Natural killer cell treated with Interleukin-12 subunit alpha and Interleukin-12 subunit beta and Interleukin-15 and Interleukin-18, amount 100 ng/mL, for 72 hours (primary cell): ENCODE data around the gene SLCO3A1. TPM values are rescaled to one million over a fixed set of nuclear protein-coding genes. Genes with fewer than 3 reads are reported as not detected.

Experiments
- ATAC-seq, 2 donors: fragments of 150-1000 bp; cut with Tn5 transposase in 1 of 2; sonication (Bioruptor Pico), chemical (Tn5 transposase) in 1 of 2; 2 replicates each; pipeline ENCODE4 v1.10.0; 2021
- DNase-seq: peaks from one replicate; pipeline ENCODE4 v3.0.0; 2022; ENCODE audit warnings: low spot score
- H3K27ac Mint-ChIP-seq, 2 donors: 1 replicate in 1 of 2; 2 replicates in 1 of 2; pipeline ENCODE4 v1.8.0; 2022; ENCODE audit warnings: mixed read lengths in 2 of 2, mild to moderate bottlenecking in 1 of 2, moderate library complexity in 1 of 2
- H3K27me3 Mint-ChIP-seq, 2 donors: 1 replicate in 1 of 2; 2 replicates in 1 of 2; pipeline ENCODE4 v1.8.0; 2022; ENCODE audit warnings: mixed read lengths in 2 of 2
- H3K36me3 Mint-ChIP-seq: one replicate; pipeline ENCODE4 v1.8.0; 2022; ENCODE audit warnings: mixed read lengths
- H3K4me1 Mint-ChIP-seq, 2 donors: 1 replicate in 1 of 2; 2 replicates in 1 of 2; pipeline ENCODE4 v1.8.0; 2022; ENCODE audit warnings: low read depth in 2 of 2, mixed read lengths in 2 of 2, mild to moderate bottlenecking in 1 of 2
- H3K4me3 Mint-ChIP-seq: one replicate; pipeline ENCODE4 v1.8.0; 2022; ENCODE audit warnings: mixed read lengths
- H3K9me3 Mint-ChIP-seq: 2 replicates; pipeline ENCODE4 v1.8.0; 2022; ENCODE audit warnings: mixed read lengths
- total RNA-seq, 2 donors: library from RNA; stranded (reverse); gene quantifications; one replicate each; pipeline ENCODE4 v1.2.3, GENCODE V29; 2022

Gene SLCO3A1
- total RNA-seq, 2 donors from 2014 or later, result 10.4 to 12.5 TPM

DNA sequence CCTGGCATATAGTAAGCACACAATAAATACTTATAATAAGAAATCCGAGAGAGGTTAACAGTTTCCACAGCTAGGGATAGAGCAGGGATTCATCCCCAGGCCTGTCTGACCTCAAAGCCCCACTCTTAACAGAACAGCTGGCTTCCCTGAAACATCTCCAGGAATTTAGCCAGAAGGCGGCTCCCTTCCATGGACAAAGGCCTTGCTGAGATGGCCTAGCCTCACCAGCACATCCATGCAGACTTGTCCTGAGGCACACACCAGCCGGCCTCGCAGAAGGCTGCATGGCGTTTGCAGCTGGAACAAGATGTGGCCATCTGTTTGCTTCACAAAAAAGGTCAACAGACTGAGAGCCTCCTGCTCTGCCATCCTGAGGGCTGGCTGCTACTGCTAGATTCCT is 245.4 kb downstream of the SLCO3A1 start:
- Mint-ChIP-seq H3K27ac (no peak overlapping the region), H3K4me3 (no peak overlapping the region), H3K9me3 (no peaks in the 10 kb centered on the region), H3K27me3 (no peaks in the 10 kb centered on the region), H3K4me1 (peaks cover 51 to 59% of the 10 kb centered on the region in 2 donors), H3K36me3 (no peaks in the 10 kb centered on the region)
- ATAC-seq (no peak), DNase-seq (no peak)

DNA sequence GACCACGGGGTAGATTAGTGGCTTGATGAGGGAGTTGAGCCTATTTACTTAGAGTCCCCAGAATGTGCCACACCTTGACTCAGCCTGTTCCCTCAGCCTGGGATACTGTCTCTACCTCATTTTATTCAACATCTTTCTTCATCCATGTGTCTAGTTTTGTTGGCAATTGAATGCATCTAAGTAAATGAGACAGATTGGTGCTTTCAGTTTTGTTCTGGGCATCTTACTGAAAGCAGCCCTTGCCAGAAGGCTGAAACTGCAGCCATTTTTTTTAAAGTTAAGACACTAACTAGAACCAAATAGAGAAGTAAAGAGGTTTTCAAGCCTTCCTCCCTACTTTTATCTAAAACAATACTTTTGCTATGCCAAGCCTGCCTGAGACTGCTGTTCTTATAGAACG is 246.8 kb downstream of the SLCO3A1 start:
- ATAC-seq (no peak), DNase-seq (no peak)
- H3K27me3 Mint-ChIP-seq, result no peaks in the 10 kb centered on the region
- H3K4me1 Mint-ChIP-seq, result peaks cover 44 to 52% of the 10 kb centered on the region in 2 donors
- H3K4me3 Mint-ChIP-seq, result no peak overlapping the region
- H3K9me3 Mint-ChIP-seq, result no peaks in the 10 kb centered on the region
- no peaks in the 10 kb centered on the region for H3K36me3 Mint-ChIP-seq
- H3K27ac Mint-ChIP-seq, result peak overlapping the region in 1 of 2 donors; percentile 94

DNA sequence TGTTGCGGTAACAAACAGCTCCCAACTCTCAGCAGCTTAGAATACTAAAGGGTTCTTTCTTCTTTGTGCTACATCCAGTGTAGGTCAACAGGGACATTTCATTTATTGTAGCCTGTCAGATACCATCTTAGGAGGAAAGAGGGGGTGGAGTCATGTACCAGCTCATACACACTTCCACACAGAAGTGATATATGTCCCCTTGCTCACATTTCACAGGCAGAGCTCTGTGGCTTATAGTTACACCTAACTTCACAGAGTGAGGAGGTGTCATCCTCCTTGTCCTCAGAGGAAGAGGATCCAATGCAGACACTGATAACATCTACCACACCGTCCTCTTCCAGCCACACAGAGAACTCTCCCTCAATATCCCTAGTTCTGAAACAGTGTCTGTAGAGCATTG is 247.2 kb downstream of the SLCO3A1 start:
- ATAC-seq (peak; percentile 49 to 56), DNase-seq (no peak)
- peak overlapping the region in 1 of 2 donors; percentile 94 for H3K27ac Mint-ChIP-seq
- no peak overlapping the region for H3K4me3 Mint-ChIP-seq
- no peaks in the 10 kb centered on the region for H3K9me3 Mint-ChIP-seq
- H3K36me3 Mint-ChIP-seq, result no peaks in the 10 kb centered on the region
- H3K4me1 Mint-ChIP-seq, result peaks cover 39 to 47% of the 10 kb centered on the region in 2 donors
- H3K27me3 Mint-ChIP-seq, result no peaks in the 10 kb centered on the region

DNA sequence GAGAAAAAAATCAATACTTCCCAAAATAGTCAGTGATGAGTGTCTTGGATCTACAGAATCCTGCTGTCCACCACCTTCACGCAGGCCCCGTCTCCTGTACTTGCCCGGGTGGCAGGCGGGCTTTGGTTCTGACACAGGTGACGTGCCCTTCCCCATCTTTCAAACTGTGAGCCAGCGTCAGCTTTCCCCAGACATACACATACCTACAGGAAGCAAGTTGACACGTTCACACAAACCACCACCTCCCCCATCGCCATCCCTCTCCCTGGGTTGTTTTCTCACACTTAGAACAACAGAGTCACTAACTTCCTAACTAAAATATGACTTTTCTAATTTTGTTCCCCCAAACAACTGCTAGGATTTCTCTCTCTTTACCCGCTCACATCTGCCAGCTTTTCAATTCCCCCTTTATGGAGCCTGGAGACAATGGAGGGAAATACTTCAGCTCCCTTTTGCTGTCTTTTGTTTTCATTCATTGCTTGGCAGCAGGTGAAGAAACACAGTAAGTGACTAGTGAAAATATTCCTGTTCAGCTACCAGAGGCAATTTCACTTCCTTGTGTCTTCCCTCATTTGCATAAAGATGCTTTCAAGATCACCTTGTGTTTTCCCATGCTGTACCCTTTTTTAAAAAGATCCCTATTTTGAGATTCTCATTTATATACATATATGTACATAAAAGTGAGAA is 248.3 kb downstream of the SLCO3A1 start:
- ATAC-seq (no peak), DNase-seq (no peak)
- Mint-ChIP-seq H3K4me3 (peak overlapping the region; percentile 30), H3K27me3 (no peaks in the 10 kb centered on the region), H3K9me3 (no peaks in the 10 kb centered on the region), H3K36me3 (no peaks in the 10 kb centered on the region), H3K4me1 (peaks cover 29 to 37% of the 10 kb centered on the region in 2 donors), H3K27ac (peak overlapping the region; percentile 29 to 94)

DNA sequence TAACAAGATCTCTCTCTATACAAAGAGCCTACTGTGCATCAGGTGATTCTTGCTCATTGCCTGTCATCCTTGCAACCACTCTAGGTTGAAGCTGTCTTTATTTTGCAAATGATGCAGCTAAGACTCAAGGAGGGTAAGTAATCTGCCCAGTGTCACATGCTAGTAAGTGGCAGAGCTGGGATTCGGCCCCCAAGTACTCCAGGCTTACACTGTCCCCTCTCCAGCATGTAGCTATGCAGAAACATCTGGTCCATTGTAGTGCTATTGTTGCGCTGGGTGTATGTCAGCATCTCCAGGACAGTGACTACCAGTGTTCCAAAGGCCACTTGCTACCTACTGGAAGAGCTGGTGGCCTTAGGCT is 248.9 kb downstream of the SLCO3A1 start:
- ATAC-seq, result no peak
- Mint-ChIP-seq H3K9me3 (no peaks in the 10 kb centered on the region), H3K27ac (peak overlapping the region; percentile 29 to 94), H3K27me3 (no peaks in the 10 kb centered on the region), H3K4me1 (peaks cover 27 to 34% of the 10 kb centered on the region in 2 donors), H3K4me3 (no peak overlapping the region), H3K36me3 (no peaks in the 10 kb centered on the region)
- DNase-seq, result no peak

DNA sequence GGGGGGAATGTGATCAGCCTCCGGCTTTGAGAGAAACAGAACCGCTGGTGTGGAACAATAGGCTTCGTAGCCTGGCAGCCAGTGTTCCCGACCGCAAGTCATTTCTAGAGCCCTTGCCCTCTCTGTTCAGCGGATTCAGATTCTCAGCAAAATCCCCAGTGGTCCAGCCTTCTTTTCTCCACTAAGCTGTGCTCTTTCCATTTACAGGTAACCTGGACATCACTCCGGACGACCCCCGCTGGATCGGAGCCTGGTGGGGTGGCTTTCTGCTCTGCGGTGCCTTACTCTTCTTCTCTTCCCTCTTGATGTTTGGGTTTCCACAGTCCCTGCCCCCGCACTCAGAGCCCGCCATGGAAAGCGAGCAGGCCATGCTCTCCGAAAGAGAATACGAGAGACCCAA is 250.6 kb downstream of the SLCO3A1 start:
- DNase-seq (no peak), ATAC-seq (no peak)
- H3K36me3 Mint-ChIP-seq, result no peaks in the 10 kb centered on the region
- H3K4me3 Mint-ChIP-seq, result no peak overlapping the region
- peaks cover 26 to 30% of the 10 kb centered on the region in 2 donors for H3K4me1 Mint-ChIP-seq
- H3K9me3 Mint-ChIP-seq, result no peaks in the 10 kb centered on the region
- H3K27ac Mint-ChIP-seq, result no peak overlapping the region
- no peaks in the 10 kb centered on the region for H3K27me3 Mint-ChIP-seq

DNA sequence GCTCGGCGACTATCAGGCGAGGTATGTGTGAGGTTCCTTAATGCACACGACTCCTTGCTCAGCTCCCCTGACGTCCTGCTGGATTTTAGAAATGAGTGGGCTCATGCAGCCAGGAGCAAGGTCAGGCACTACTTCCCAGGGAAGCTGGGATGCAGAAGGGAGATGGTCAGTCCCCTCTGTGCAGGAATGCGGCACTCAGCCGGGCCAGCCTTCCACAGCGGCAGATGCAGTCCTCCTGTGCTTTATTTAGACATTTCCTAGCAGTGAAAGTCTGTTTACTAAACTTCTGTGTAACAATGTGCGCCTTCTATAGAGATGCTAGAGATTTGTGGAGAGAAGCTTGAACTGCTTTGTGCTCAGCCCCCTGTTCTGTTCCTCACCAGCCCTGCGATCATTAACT is 252.1 kb downstream of the SLCO3A1 start:
- Mint-ChIP-seq H3K9me3 (no peaks in the 10 kb centered on the region), H3K27me3 (no peaks in the 10 kb centered on the region), H3K36me3 (no peaks in the 10 kb centered on the region), H3K4me3 (no peak overlapping the region), H3K4me1 (peaks cover 18 to 22% of the 10 kb centered on the region in 2 donors), H3K27ac (no peak overlapping the region)
- no peak for ATAC-seq
- no peak for DNase-seq

DNA sequence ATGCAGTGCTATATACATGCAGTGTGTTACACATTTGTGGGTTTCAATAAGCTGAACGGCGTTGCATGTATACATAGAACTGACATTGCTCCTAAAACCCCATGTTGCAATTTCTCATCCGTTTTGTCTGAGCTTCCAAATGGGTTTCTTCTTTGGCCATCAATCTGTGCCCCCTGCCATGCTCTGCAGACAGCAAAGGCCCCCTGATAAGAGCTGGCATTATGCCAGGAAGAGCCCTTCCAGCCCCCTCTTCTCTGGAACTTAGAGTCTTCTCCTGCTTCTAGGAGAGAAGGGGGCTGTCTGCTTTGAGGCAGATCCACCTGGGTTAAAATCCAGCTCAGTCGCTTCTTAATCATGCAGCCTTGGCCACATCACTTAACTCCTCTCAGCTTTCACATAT is 254.0 kb downstream of the SLCO3A1 start:
- no peaks in the 10 kb centered on the region for H3K27me3 Mint-ChIP-seq
- DNase-seq (no peak), ATAC-seq (no peak)
- H3K36me3 Mint-ChIP-seq, result no peaks in the 10 kb centered on the region
- H3K9me3 Mint-ChIP-seq, result no peaks in the 10 kb centered on the region
- no peak overlapping the region for H3K4me3 Mint-ChIP-seq
- H3K27ac Mint-ChIP-seq, result no peak overlapping the region
- peaks cover 5 to 8% of the 10 kb centered on the region in 2 donors for H3K4me1 Mint-ChIP-seq

DNA sequence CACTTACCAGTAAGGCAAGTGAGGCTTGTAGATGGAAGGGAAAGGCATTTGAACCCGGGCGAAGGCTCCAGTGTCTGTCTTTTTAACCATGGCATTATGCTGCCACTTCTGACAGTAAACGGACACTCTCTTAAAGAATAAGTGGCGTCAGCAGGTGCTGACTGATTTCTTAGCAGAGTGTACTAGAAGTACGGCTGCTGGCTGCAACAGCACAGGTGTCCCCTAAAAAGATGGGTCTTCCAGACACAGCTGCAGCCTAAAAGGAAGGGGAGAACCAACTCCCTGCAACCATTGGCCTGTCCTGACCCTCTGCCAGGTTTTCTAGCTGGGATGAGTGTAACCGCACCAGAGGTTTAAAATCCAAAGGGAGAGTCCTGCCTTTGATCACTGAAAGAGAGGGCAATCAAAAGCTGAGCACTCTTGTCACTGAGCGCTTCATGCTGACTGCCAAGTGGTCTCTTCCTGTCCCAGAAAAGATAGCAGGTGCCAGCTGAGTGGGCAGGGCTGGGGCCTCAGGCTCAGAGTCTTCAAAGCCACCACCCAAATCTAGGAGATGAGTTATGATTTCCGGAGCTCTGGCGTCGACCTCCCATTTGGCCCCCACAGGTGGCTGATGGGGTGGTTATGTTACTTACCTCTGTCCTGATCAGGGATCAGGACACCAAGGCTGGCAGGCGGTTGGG is 255.8 kb downstream of the SLCO3A1 start:
- no peak for ATAC-seq
- peaks cover 5 to 6% of the 10 kb centered on the region in 2 donors for H3K4me1 Mint-ChIP-seq

DNA sequence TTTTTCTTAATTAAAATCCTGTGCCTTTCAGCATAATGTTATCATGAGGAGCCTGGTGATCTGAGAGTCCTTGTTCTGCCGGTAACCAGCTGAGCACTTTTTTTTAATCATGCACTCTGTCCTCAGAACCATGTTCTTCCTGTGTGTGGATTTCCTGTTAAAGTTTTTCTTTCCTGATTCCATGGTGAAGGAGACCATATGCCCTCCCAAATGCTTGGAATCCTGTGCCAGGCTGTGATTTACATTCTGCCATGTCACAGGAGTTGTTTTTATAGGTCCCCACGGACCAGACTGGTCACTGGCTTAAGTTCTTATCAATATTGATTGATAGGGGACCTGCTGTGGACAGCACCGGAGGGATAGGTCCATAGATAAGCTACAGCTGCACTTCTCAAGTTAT is 257.8 kb downstream of the SLCO3A1 start:
- no peak overlapping the region for H3K4me3 Mint-ChIP-seq
- ATAC-seq, result no peak
- peaks cover 5 to 6% of the 10 kb centered on the region in 2 donors for H3K4me1 Mint-ChIP-seq
- H3K9me3 Mint-ChIP-seq, result no peaks in the 10 kb centered on the region
- H3K27me3 Mint-ChIP-seq, result no peaks in the 10 kb centered on the region
- no peaks in the 10 kb centered on the region for H3K36me3 Mint-ChIP-seq
- H3K27ac Mint-ChIP-seq, result no peak overlapping the region
- no peak for DNase-seq

More for the DNA sequence above, 255.8 kb downstream of the SLCO3A1 start:
- Mint-ChIP-seq H3K4me3 (no peak overlapping the region), H3K27me3 (no peaks in the 10 kb centered on the region), H3K36me3 (no peaks in the 10 kb centered on the region), H3K27ac (peak overlapping the region in 1 of 2 donors; percentile 17), H3K9me3 (no peaks in the 10 kb centered on the region)
- no peak for DNase-seq

DNA sequence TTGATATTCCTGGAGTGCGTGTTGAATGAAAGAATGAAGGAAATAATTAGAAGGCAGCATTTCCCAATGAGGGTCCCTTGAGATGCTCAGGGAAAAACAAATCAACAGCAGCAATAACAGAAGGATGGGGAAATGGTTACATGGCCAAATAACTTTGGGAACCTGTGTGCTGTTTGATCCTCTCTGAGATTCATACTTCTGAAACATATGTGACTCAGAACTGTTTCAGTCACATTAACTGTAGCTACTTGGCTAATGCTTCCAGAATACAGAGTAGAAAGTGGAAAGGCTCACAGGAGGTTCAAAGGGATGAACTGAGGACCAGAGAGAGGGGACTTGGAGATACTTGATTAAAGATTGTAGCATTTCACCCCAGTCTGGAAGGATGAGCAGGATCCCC is 258.2 kb downstream of the SLCO3A1 start:
- Mint-ChIP-seq H3K27me3 (no peaks in the 10 kb centered on the region), H3K36me3 (no peaks in the 10 kb centered on the region), H3K4me1 (peaks cover 5 to 6% of the 10 kb centered on the region in 2 donors), H3K9me3 (no peaks in the 10 kb centered on the region), H3K27ac (no peak overlapping the region), H3K4me3 (no peak overlapping the region)
- DNase-seq (no peak), ATAC-seq (no peak)

DNA sequence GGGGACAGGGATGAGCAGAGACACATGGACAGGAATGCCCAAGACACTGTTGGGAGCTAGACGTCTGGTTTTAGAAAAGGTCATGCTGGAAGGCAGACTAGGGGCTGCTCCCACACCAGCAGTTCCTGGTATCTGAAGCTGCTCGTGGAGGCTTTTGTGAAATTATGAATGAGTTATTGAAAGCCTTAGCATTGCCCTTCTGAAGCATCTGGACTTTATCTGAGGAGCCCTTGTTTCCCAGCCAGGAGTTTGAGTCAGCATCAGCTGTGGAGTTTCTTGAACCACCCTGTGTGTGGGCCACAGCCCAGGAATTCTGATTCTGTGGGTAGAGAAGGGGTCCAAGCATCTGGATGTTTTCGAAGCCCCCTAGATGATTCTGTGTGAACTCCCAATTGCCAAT is 258.7 kb downstream of the SLCO3A1 start:
- Mint-ChIP-seq H3K4me3 (no peak overlapping the region), H3K27me3 (no peaks in the 10 kb centered on the region), H3K27ac (no peak overlapping the region), H3K4me1 (peaks cover 5 to 6% of the 10 kb centered on the region in 2 donors), H3K9me3 (no peaks in the 10 kb centered on the region), H3K36me3 (no peaks in the 10 kb centered on the region)
- ATAC-seq (no peak), DNase-seq (no peak)

DNA sequence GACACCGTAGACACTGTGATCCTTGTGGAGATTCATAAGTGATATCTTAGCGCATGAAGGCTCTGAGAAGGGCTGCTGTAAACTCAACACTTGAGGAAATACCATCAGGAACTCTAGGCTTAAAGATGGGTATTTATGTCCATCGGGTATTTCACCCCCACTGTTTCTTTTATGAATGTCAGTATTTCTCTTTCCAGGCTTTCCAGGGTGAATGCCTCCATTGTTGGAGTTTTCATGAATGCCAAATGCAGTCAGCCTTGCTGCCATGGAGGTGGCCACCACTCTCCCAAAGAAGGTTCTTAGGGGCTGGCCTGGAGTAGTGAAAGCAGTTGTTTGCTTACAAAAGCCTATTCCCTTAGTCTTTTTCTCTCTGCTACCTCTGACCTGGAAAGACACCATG is 259.2 kb downstream of the SLCO3A1 start:
- DNase-seq, result no peak
- no peaks in the 10 kb centered on the region for H3K36me3 Mint-ChIP-seq
- ATAC-seq, result no peak
- no peaks in the 10 kb centered on the region for H3K27me3 Mint-ChIP-seq
- H3K27ac Mint-ChIP-seq, result no peak overlapping the region
- H3K4me3 Mint-ChIP-seq, result no peak overlapping the region
- H3K4me1 Mint-ChIP-seq, result peaks cover 5 to 6% of the 10 kb centered on the region in 2 donors
- no peaks in the 10 kb centered on the region for H3K9me3 Mint-ChIP-seq

DNA sequence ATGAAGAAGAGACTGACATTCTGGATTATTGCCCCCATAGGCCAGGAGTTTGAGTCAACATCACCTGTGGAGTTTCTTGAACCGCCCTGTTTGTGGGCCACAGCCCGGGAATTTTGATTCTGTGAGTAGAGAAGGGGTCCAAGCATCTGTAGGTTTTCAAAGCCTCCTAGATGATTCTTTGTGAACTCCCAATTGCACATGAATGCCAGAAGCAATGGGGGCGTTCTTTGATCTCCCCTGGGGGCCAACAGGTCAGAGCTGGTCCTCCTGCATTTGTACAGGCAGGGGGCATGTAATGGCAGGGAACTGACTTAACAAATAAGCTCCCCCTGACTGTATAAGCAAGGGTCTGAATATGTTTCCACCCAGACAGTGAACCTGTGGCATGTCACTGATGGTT is 260.3 kb downstream of the SLCO3A1 start:
- Mint-ChIP-seq H3K4me3 (no peak overlapping the region), H3K9me3 (no peaks in the 10 kb centered on the region)

More for the DNA sequence above, 260.3 kb downstream of the SLCO3A1 start:
- H3K27ac Mint-ChIP-seq, result no peak overlapping the region
- H3K36me3 Mint-ChIP-seq, result no peaks in the 10 kb centered on the region
- ATAC-seq (no peak), DNase-seq (no peak)
- no peaks in the 10 kb centered on the region for H3K27me3 Mint-ChIP-seq
- H3K4me1 Mint-ChIP-seq, result peaks cover 2 to 5% of the 10 kb centered on the region in 2 donors
